Fibroblast of lung (primary cell): Measurements from ENCODE around the gene MAP3K1. TPM values are rescaled to one million over a fixed set of nuclear protein-coding genes. Genes with fewer than 3 reads are reported as not detected.

ENCODE experiments used
- DNase-seq, 2 donors: peaks; one replicate each; pipeline versions ENCODE4 v3.0.0 to v3.0.0-alpha.2; 2010; ENCODE audit warnings: low read depth in 2 of 2
- H2AFZ ChIP-seq: 2 replicates; pipeline ENCODE4 v1.5.1; 2012; ENCODE audit warnings: low read length, control low read depth, inconsistent platforms
- H3K27ac ChIP-seq: 2 replicates; pipeline ENCODE4 v1.5.1; 2011; ENCODE audit warnings: low read length, control low read depth; ENCODE audit not compliant: insufficient read depth
- H3K27me3 ChIP-seq: 2 replicates; pipeline ENCODE4 v1.5.1; 2011; ENCODE audit warnings: mild to moderate bottlenecking, low read length; ENCODE audit not compliant: control insufficient read depth, insufficient read depth
- H3K36me3 ChIP-seq: 2 replicates; pipeline ENCODE4 v1.5.1; 2011; ENCODE audit warnings: low read length; ENCODE audit not compliant: control insufficient read depth, insufficient read depth
- H3K4me1 ChIP-seq: 2 replicates; pipeline ENCODE4 v1.5.1; 2011; ENCODE audit warnings: low read length; ENCODE audit not compliant: control insufficient read depth, insufficient read depth; ENCODE audit errors: extremely low read depth
- H3K4me2 ChIP-seq: 2 replicates; pipeline ENCODE4 v1.5.1; 2011; ENCODE audit warnings: low read length, control low read depth; ENCODE audit not compliant: insufficient read depth; ENCODE audit errors: extremely low read depth
- H3K4me3 ChIP-seq, 4 experiments: fragments of 200-600 bp in 1 of 4; sonication (generic) in 1 of 4; replicated peaks in 1 of 4; 2 replicates each; pipeline ENCODE4 v1.5.1; 2011 to 2016; ENCODE audit warnings: low read length in 4 of 4, low read depth in 3 of 4, mild to moderate bottlenecking in 3 of 4, control low read depth in 2 of 4, inconsistent platforms in 1 of 4, mixed read lengths in 1 of 4; ENCODE audit not compliant: insufficient read depth in 1 of 4; ENCODE audit errors: control extremely low read depth in 1 of 4
- H3K79me2 ChIP-seq: 2 replicates; pipeline ENCODE4 v1.5.1; 2012; ENCODE audit warnings: mild to moderate bottlenecking, low read length, inconsistent platforms; ENCODE audit not compliant: control insufficient read depth, insufficient read depth
- H3K9ac ChIP-seq: 2 replicates; pipeline ENCODE4 v1.5.1; 2011; ENCODE audit warnings: mild to moderate bottlenecking, low read length, control low read depth; ENCODE audit not compliant: insufficient read depth
- H3K9me3 ChIP-seq: 2 replicates; pipeline ENCODE4 v1.5.1; 2012; ENCODE audit warnings: low read depth, low read length; ENCODE audit not compliant: control insufficient read depth, insufficient read depth
- H4K20me1 ChIP-seq: 2 replicates; pipeline ENCODE4 v1.5.1; 2011; ENCODE audit warnings: low read length; ENCODE audit not compliant: control insufficient read depth, insufficient read depth; ENCODE audit errors: extremely low read depth
- CTCF ChIP-seq, 2 donors: IDR thresholded peaks in 1 of 2; conservative IDR thresholded peaks in 1 of 2; 1 replicate in 1 of 2; 2 replicates in 1 of 2; pipeline ENCODE4 v1.5.1; 2011 to 2012; ENCODE audit warnings: low read length in 2 of 2, control low read depth in 1 of 2, inconsistent platforms in 1 of 2, low read depth in 1 of 2, mild to moderate bottlenecking in 1 of 2
- EZH2 ChIP-seq: IDR thresholded peaks from 2 replicates; pipeline ENCODE4 v1.5.1; 2012; ENCODE audit warnings: low read length, control low read depth, mild to moderate bottlenecking; ENCODE audit errors: missing control alignments
- polyA plus RNA-seq, 2 donors: library from polyadenylated mRNA; depleted of rRNA in 1 of 2; stranded (reverse) in 1 of 2; unstranded in 1 of 2; fragments of >200 nt; gene quantifications; 2 replicates each; pipeline ENCODE4 v1.2.1, GENCODE V29; 2011 to 2012; ENCODE audit warnings: missing spikeins in 1 of 2
- total RNA-seq: library from RNA; depleted of rRNA; stranded (reverse); fragments of >200 nt; gene quantifications from 2 replicates; pipeline ENCODE4 v1.2.1, GENCODE V29; 2014

Gene MAP3K1
- total and polyA plus RNA-seq, 2 donors (not counting 1 experiment from before 2014, with no cell fraction given), result 5.3 to 6.8 TPM

- peaks cover 2% of the 10 kb centered on the region for H3K4me1 ChIP-seq
- no peak overlapping the region for H3K4me3 ChIP-seq
- H3K36me3 ChIP-seq, result no peaks in the 10 kb centered on the region
- H2AFZ ChIP-seq, result no peak overlapping the region
- no peaks in the 10 kb centered on the region for H4K20me1 ChIP-seq
- no peaks in the 10 kb centered on the region for H3K27me3 ChIP-seq
- H3K27ac ChIP-seq, result no peak overlapping the region
- no peaks in the 10 kb centered on the region for H3K79me2 ChIP-seq
- H3K9me3 ChIP-seq, result no peaks in the 10 kb centered on the region
- TF ChIP-seq CTCF (conservative IDR thresholded peaks at IDR 0.05 in 1 of 2, IDR thresholded peaks at IDR 0.05 in 1 of 2; ENCODE audit: low read depth in 1 of 2, low read length in 2 of 2) (no peak), EZH2 (no peak)
- DNase-seq, result peak in 1 of 2 donors; percentile 38
- H3K4me2 ChIP-seq, result peak overlapping the region; percentile 63
- H3K9ac ChIP-seq, result no peak overlapping the region
These were observed 85.0 kb downstream of the MAP3K1 start for GRCh38 chr5:56900395-56900794.

- H3K27me3 ChIP-seq, result no peaks in the 10 kb centered on the region
- peak; percentile 19 to 58 for DNase-seq
- TF ChIP-seq CTCF (conservative IDR thresholded peaks at IDR 0.05 in 1 of 2, IDR thresholded peaks at IDR 0.05 in 1 of 2; ENCODE audit: low read depth in 1 of 2, low read length in 2 of 2) (peak; percentile 56 to 76), EZH2 (no peak)
- H3K79me2 ChIP-seq, result no peaks in the 10 kb centered on the region
- H3K4me1 ChIP-seq, result peaks cover 2% of the 10 kb centered on the region
- no peak overlapping the region for H3K9ac ChIP-seq
- peak overlapping the region; percentile 63 for H3K4me2 ChIP-seq
- H3K4me3 ChIP-seq, result no peak overlapping the region
- H3K9me3 ChIP-seq, result no peaks in the 10 kb centered on the region
- H3K36me3 ChIP-seq, result no peaks in the 10 kb centered on the region
- H2AFZ ChIP-seq, result no peak overlapping the region
- no peaks in the 10 kb centered on the region for H4K20me1 ChIP-seq
- no peak overlapping the region for H3K27ac ChIP-seq
These were observed 85.7 kb downstream of the MAP3K1 start for GRCh38 chr5:56900858-56901578.

GRCh38 chr5:56908942-56909293, 93.6 kb downstream of the MAP3K1 start:
- Histone ChIP-seq H4K20me1 (no peaks in the 10 kb centered on the region), H3K79me2 (no peaks in the 10 kb centered on the region), H3K27ac (peak overlapping the region; percentile 90), H2AFZ (peak overlapping the region; percentile 99), H3K4me2 (peak overlapping the region; percentile 77), H3K4me3 (peak overlapping the region; percentile 65 to 81 (median 73)), H3K9me3 (no peaks in the 10 kb centered on the region), H3K4me1 (no peaks in the 10 kb centered on the region), H3K36me3 (no peaks in the 10 kb centered on the region), H3K9ac (peak overlapping the region; percentile 84), H3K27me3 (no peaks in the 10 kb centered on the region)
- peak in 1 of 2 donors; percentile 9 for DNase-seq
- no peak for TF ChIP-seq CTCF (conservative IDR thresholded peaks at IDR 0.05 in 1 of 2, IDR thresholded peaks at IDR 0.05 in 1 of 2; ENCODE audit: low read depth in 1 of 2, low read length in 2 of 2)
